SK-MEL-5 (cell line): ENCODE data around the gene GDF10. TPM values are rescaled to one million over a fixed set of nuclear protein-coding genes. Genes with fewer than 3 reads are reported as not detected.

ENCODE experiments used
- DNase-seq: peaks from one replicate; pipeline ENCODE4 v3.0.0-alpha.2; 2016; ENCODE audit warnings: low read depth, low spot score
- in situ Hi-C: cut with HindIII; loops from 2 replicates; pipeline ENCODE4 v1.10.0; 2016; ENCODE audit warnings: low sequenced_read_pairs, high pct_unique_total_duplicates, low pct_unique_long_range_greater_than_20kb
- polyA plus RNA-seq, 2 experiments: library from polyadenylated mRNA; depleted of rRNA; stranded (reverse); fragments of >200 nt; gene quantifications; 2 replicates each; pipeline ENCODE4 v1.2.3, GENCODE V29; 2015
- total RNA-seq: library from RNA; depleted of rRNA; stranded (reverse); fragments of >200 nt; shearing (Covaris generic); gene quantifications from 2 replicates; pipeline ENCODE4 v1.2.3, GENCODE V29; 2014; rRNA removed

The GDF10 gene, protein sequence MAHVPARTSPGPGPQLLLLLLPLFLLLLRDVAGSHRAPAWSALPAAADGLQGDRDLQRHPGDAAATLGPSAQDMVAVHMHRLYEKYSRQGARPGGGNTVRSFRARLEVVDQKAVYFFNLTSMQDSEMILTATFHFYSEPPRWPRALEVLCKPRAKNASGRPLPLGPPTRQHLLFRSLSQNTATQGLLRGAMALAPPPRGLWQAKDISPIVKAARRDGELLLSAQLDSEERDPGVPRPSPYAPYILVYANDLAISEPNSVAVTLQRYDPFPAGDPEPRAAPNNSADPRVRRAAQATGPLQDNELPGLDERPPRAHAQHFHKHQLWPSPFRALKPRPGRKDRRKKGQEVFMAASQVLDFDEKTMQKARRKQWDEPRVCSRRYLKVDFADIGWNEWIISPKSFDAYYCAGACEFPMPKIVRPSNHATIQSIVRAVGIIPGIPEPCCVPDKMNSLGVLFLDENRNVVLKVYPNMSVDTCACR
- total RNA-seq, result not detected in 2 replicates
- not detected in 2 replicates for polyA plus RNA-seq (2015; cell fraction: cytosol; rRNA removed)
- polyA plus RNA-seq (2015; cell fraction: nucleus; rRNA removed), result not detected in 2 replicates

DNA sequence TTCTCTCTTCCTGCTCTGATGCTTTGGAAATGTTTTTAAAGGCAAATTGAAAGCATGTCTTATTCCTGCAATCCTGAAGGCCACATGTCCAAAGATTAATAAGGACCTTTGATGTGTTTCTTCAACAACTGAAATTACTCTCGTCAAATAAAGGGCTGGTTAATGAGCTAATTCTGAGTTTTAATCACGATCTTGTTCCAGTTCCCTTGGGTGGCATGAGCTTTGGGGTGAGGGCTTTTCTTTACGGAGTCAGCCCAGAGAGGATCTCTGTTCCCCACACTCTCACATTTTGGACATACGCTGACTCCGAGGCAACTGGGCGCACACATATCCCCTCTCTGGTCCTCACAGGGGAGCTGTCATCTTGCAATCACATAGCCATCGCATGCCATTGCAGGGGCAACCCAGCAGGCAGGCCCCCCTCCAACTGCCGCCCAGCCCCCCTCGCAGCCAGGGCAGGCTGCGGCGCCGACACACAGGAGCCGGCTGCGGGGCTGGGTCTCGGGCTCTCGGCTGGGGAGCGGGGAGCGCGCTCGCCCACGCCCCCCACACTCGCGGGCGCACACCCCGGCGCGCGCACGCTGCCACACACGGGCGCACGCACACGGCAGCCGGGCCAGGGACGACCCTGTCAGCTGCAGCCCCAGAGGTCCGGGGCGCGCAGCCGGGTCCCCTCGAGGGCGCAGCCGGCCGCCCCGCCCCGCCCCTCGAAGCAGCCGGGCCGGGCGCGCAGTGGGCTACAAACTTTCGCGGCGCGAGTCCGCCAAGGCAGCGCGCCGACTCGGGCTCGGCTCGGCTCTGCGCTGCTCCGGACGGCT, at the start of gene GDF10:
TSS of gene GDF10 (plus strand) at position 587 of the 818 bp plus-strand sequence. CDS start 455 bp downstream, outside the sequence.
- DNase-seq, result no peak
- in situ Hi-C loops, result no loop called here

DNA sequence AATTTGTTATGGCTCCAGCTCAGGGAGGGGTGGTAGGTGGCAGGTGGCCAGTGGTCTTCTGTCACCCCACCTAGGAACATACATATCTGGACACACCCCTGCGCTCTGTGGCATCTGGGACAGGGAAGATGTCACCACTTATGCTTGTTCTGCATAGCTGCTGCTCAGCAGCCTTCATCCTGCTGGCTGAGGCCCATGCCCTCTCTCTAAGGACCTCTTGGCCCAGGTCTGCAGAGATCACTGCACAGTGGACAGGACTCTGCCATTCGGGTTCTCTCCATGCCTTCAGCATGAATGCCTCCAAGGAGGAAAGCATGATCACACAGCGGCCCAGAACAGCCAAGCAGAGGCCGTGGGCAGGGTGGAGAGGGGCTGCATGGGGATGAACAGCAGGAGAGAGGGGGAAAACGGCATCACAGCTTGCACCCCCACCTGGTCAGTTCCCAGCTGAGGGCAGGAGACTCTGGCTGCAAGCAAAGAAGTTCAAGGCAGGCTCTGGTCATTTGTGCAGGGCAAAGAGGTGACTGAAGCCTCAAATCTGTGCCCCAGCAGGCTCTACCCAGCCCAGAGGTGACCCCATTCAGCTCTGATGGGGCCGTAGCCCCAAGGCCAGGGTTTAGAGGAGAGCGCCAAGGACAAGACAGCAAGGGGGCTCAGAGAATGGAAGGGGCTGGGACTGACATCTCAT, 47.8 kb upstream of the GDF10 start:
- DNase-seq, result no peak
- in situ Hi-C loops, result no loop called here

DNA sequence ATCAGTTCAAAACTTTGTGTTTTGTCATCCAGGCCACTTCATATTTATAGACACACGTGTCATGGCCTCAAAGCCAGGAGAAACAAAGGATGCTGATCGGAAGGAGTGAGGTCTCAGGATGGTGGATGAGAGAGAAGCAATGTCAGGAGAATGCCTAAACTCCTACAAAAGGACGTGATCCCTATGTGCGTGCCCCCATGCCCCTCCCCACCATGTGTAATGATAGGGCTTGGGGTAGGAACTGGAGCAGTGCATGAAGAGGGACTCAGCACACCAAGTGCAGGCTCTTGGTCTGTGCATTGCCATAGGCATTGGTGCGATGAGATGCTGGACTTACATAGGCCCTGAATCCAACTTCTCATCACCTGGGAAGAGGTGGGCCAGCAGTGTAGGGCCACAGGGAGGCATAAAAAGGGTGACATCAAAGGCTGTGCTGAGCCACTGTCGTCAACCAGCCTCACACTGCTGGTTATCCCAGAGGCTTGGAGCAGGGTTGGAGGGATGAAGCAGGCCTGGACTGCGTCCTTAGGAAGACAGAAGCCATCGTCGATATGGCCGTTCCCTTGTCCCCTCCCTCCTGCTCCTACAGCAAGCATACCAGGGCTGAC, 46.9 kb upstream of the GDF10 start:
- no peak for DNase-seq
- in situ Hi-C loops, result no loop called here

DNA sequence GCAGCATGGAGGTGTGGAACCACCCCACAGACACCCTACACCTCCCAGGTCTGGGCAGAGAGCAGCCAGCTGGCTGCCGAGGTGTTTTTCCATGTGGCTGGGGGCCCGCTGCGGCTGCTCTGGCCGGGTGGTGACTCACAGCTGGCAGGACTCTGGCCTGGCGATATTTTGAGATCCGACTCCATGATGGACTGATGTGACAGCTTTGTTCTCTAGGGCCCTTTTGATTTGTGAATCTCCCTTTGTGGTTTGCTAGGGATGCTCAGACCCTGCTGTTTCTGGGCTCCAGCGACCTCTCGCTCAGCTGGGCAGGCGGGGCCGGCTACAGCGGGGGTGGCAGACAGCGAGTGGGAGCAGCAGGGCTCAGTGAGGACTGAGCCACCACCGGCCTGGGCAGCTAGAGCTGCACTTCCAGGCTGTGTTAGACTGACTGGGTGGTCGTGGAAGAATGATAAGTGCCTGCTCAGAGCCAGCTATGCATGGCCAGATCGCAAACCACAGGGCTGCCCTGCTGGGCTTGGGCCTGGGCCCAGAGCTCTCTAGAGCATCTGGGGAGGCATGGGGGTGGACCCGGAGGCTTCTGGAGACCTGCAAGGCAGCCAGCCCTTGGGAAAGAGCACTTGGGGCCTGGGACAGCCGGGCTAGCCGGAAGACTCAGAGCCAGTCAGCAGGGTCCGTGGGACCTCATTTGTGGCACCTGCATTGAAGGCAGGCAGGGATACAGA, 46.2 kb upstream of the GDF10 start:
- in situ Hi-C loops, result no loop called here
- no peak for DNase-seq

DNA sequence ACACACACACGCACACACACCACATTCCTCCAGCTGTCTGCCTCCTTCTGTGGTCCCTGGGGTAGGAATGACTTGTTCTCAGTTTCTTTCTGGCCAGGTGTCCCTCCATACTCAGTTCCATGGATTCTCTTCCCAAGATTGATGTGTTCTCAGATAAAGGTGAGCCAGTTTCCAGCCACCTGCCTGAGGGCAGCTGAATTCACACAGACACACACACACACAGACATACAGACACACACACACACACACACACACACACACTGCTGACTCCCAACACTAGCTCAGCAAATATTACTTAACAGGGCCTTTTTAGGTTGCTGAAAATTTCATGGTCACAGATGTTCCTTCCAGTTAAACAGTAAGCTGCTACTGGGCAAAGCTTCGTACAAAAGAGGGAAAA, 45.4 kb upstream of the GDF10 start:
- in situ Hi-C loops, result no loop called here
- DNase-seq, result no peak

DNA sequence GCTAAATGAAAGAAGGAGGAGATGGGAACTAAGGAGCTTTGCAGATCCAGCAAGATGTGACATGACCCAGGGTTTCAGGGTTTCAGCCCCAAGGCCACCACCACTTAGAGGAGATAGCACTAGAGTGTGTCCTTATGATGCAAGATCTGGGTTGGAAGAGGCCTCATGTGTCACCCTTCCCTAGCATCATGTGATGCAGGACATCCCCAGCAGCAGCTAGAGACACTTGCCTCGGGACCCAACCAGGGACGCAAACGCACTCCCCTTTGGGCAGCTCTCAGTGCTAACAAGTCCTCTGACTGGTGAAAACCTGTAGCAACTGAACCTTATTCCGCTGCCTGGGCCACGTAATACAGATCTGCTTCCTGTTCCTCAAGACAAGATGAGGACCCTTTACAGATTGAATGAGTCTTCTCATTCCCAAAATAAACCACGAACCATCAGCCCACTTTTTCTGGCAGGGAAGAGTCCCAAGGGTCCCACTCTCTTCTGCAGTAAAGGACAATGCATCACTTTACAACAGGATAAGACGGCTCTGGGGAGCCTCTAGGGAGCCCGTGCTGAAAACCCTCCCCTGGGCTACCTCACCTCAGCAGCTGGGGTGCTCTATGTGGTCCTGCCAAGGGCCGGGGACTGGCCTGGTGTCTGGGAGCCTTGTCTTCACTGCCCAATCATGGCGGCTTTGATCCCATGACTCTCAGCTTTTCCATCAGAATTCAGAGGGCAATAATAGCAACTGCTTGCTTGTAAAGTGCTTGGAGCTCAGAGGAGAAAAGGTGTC, 44.8 kb upstream of the GDF10 start:
- DNase-seq, result no peak
- in situ Hi-C loops, result no loop called here

DNA sequence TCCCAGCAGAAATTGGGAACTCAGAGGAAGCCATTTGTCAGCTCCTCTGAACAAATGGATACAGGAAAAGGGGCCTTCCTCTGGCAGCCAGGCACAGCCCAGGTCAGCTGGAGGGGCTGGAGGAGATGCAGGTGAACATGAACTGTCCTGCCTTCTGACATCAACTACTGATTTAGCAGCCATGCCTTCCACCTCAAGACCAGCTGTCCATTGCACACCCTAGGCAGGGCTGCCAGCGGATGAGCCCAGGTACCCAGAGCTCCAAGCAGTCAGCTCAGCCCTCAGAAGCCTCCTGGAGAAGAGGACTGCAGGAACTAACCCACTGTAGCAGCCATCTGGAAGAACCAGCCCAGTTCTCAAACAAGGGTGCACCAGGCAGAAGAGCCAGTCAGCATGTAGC, 44.1 kb upstream of the GDF10 start:
- in situ Hi-C loops, result no loop called here
- no peak for DNase-seq

DNA sequence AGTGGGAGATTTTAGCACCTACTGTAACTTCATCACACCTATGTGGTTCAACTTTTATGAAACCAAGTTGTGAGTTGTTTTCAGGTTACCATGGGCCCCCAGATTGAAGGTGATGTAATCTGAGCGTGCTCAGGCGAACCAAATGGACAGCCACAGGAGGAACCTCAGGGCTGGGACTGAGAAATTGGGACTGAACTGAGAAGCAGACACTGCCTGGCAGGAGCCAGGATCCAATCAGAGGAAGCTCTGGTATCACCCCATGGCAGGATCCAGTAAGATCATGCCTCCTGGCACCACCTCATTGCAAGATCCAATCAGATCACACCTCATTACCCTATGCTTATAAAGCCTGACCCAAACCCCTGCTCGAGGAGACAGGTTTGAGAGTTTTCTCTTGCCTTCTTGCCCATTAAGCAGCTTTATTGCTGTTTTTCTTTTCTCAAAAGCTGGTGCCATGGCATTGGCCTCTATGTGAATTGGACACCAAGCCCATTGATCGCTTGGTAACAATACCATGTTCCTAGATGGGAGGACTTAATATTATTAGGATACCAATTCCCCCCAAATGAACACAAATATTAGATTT, 43.2 kb upstream of the GDF10 start:
- no peak for DNase-seq
- in situ Hi-C loops, result no loop called here

DNA sequence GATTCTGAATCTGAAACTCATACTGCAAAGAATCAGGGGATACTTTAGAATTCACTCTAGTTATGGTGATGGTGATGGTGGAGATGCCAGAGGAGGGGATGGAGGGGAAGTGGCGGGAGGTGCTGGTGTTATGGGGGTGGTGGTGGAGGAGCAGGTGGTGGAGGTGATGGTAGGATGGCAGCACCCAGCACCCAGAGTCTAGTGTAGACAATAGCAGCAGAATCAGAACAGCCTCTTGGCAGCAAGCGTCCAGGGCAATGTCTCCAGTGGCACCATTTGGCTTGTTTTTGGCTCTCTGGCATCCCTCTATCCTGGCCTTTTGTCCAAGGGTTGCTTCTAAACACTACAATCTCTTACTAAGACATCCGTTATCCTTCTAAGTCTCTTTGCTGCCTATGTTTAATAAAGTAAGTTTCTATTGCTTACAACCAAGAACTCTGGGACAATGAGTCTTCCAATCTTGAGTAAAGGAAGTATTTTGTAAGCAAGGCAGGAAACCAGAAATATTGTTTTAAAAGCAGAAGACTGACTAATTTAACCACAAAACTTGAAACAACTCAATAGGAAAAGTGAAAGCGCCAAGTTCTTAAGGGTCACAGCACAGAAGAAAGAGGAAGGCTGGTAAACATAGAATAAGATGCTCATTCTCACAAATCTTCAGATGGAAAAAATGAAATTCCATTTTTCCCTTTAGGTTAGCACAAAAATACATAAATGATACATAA, 42.4 kb upstream of the GDF10 start:
- in situ Hi-C loops, result no loop called here
- DNase-seq, result no peak

DNA sequence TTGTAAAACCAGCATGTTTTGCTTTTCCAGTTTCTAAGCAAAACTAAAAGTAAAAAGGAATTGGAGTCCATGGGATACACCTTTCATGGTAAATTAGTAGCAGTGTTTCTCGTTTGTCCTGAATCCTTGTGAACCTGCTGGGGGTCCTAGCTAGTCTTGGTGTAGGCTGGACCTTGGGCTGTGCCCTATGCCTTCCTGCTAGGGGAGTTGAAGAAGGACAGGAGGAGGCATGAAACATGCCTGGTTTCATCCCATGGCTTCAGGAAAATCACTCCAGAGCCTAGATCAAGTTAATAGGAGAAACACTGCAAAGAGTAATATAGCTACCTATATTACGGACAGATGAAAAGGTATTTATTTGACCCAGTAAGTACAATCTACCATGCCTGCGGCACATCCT, 41.1 kb upstream of the GDF10 start:
- in situ Hi-C loops, result no loop called here
- DNase-seq, result no peak

DNA sequence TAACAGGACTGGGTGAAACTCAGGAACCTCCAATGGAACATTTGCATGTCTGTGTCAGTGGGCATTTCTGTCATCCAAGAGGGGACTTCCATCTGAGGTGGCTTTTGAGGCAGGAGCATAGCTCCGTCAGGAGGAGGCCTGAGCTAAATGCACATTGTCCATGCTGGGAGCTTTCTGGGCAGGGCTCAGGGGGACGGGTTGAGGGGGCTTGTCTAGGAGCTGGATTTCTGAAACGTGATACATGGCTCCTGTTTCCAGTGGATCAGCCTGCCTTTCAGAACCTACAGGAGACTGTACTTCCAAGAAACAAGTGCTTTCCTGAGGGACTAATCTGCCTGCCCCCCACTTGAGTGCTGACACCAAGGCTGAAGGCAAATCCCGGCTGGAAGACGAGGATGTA, 40.5 kb upstream of the GDF10 start:
- in situ Hi-C loops, result no loop called here
- DNase-seq, result no peak

DNA sequence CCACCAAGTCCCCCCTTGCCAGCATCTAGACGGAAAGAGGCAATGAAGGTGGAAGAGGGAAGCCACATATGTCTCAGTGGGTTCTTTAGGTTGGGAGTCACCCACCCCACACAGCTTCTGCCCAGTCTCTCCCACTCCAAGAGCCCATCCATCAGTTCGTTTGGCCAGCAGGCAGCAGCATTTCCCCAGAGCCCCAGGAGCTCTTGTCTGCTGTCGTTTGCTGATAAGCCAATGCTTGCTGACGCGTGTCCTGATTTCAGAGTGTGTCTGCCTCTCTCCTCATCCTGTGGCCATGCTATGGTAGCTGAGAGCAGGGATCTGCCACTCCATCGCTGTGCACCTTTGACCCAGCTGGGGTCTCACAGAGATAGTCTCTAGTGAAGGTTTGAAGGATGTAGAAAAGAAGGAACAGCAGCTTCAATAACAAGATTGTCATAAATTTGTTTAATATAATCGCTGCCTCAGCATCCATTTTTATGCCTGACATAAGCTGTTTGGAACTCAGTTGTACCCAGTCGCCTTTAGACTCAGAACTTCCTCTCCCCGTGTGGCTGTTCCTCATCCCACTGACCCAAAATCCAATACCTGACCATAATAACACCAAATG, 39.4 kb upstream of the GDF10 start:
- DNase-seq, result no peak
- in situ Hi-C loops, result no loop called here

DNA sequence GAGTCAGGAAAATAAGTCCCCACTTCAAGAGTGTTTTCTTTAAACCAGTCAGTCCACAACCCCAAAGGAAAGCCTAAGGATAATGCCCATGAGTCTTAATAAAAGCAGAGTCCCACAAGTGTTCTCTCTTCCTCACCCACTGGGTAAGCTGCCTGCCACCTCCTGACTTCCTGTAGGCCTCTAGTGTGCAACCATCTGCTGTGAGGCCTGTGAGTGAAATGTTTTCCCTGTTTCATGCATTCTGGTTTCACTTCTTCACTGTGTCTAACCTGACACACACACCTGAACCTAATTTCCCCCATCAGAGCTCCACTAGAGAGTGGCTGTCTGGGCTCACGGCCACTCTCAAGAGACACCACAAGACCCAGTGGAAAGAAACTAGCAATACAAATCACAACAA, 38.9 kb upstream of the GDF10 start:
- in situ Hi-C loops, result no loop called here
- DNase-seq, result no peak

DNA sequence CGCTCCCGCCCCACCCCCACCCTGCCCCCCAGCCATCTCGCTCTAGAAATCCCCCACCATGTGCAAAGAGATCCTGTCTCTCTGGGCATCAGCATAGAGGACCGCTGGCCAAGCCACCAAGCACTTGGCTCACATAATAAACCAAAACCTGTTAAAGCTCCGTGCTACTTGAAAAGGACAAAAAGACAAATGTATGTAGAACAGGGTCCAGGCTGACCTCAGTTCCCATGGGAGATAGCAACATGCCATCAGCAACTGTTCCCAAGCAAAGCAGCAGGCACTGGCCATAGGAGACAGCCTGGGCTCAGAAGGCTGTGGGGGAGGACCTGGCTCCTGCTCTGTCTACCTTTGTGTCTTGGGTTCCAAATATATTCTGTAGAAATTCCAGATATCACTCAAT, 38.4 kb upstream of the GDF10 start:
- in situ Hi-C loops, result no loop called here

More for the DNA sequence above, 38.4 kb upstream of the GDF10 start:
- DNase-seq, result no peak
